ENCODE results near the gene YES1.

GRCh38 chr18:706405-706804, 105.6 kb downstream of the YES1 start:
- TF ChIP-seq GATA2 (IDR thresholded peaks at IDR 0.05; ENCODE audit: low read depth, low read length) (no peak), GATA3 (IDR thresholded peaks at IDR 0.05; ENCODE audit: low read depth, low read length) (no peak)

Measured in SH-SY5Y (cell line).